NCI-H524 treated with DMSO at 0.1 percent for 48 hours (cell line): Measurements from ENCODE around the gene HRH1.
"Not testable (repeated sequence)": the region's sequence is repeated elsewhere in the genome, so short reads cannot be mapped to it uniquely, and the experiment has no call there.

Experiments
- DNase-seq: peaks from one replicate; lab custom pipeline; 2025; lab: John Stamatoyannopoulos, UW

The HRH1 gene

DNA sequence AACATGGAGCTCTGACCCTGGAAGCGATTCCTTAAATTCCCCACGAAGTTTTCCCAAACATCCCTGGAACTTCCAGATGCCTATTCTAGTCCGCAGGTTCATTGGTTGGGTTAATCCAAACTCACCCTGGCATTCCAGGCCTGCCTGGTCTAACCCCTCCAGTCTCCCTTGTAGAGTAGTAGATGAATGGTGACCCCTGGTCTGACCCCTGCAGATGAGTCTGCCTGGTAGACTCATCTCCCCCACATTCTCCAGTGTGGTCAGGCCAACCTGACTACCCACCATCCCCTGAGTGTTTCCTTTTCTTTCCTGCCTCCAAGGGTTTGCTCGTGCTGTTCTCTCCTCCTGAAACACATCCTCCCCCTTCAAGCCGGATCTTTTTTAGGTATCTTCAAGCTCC lies 10.8 kb upstream of the HRH1 start:
- no peak for DNase-seq

DNA sequence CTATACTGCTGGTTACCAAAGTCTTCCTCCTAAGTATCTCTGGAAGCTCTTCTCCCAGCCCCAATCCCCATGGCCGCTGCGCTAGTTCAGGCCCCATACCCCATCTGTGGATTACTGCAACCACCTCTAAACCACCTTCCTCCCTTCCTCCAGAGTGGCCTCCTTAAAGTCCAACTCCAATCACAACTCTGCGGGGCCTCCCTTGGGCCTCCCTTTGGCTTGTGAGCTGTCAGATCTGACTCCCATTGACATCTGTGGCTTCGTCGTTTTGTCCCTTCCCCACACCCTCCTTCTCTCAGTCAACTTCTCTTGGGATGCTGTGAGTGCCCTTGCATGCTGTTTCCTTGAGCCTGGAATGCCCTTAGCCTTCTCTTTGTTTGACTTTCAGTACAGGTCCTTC lies 9.3 kb upstream of the HRH1 start:
- DNase-seq: no peak

DNA sequence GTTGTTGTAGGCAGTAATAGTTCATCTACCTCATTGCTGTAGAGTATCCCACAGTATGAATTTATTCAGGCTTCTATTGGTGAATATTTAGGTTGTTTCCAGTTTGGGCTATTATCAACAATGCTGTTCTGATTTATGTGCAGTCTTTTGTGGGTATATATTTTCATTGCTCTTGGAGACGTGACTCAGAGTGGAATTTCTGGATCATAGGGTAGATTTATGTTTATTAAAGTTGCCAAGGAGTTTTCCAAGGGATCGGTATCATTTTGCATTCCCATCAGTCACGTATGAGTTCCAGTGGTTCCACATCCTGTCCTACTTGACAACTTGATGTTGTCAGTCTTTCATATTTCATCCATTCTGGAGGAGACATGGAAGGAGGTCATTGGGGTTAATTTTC lies 8.4 kb upstream of the HRH1 start:
- no peak for DNase-seq

DNA sequence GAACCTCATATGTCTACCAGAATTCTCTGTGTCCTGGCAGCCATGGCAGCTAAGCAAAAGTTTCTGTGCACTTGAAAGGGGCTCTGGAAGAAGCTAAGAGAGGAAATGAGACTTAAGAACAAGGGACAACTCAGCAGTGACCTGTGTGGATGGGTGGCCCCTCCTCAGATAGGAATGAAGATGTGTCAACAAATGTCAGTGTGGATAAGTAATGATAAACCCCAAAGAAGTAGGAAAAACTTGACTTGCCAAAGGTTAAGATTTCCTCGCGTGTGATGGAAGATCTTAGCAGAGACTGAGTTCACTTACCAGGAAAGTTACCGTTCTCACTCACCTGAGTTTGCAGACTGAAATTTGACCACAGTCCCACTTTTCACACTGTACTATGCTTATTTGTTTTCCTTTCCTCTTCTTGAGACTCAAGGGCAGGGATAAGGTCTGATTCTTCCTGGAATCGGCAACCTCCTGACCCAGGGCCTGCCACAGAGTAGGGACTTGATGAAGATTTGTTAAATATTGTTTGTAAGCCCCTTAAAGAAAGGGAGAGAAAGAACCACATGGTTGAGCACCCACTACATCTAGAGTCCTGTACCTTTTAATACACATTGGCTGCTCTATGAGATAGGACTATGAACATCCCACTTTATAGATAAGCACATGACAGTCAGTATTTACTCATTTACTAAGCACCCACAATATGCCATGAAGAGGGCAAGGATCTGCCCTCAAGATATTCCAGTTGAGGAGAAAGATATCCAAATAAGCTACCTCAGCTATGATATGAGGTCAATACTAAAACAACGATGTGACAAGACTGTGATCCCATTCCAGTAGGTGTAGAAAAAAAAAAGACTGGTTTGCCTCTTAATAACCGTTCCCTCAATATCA lies 7.3 kb upstream of the HRH1 start:
- DNase-seq: no peak

DNA sequence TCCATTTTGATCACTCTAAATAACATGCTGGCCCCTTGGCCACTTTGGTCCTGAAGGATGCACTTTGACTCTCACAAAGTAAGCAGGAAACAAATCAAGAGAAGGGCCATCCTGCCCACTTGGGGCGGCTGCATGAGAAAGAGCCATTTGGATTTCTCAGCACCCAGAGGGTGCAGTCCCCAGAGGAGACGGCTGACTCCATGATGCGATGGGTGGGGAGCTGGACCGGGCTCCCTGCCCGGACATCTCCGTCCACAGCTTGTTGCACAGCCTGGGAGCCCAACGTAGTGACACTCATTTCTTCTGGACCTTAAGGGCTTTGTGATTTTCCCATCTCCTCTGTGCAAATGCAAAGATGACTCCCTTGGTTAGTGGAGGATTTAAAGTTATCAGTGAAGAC lies 4.0 kb upstream of the HRH1 start:
- DNase-seq: no peak

DNA sequence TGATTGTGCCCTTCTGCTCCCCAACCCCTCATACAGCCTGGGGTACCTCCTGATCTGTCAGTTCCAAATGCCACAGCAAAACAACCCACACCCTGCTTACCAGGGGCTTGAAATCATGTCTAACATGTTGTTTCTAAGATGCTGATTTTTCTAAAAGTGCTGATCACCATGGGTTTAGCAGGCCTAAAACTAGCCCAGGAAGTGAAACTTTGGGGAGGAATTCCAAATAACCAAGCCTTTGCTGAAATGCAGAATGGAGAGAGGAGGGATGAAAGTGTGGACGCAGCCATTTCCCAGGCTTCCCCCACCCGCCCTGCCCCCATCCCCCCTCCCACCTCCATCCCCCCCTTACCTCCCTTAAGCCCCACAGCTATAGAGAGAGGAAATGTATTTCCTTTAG lies 2.0 kb upstream of the HRH1 start:
- no peak for DNase-seq

DNA sequence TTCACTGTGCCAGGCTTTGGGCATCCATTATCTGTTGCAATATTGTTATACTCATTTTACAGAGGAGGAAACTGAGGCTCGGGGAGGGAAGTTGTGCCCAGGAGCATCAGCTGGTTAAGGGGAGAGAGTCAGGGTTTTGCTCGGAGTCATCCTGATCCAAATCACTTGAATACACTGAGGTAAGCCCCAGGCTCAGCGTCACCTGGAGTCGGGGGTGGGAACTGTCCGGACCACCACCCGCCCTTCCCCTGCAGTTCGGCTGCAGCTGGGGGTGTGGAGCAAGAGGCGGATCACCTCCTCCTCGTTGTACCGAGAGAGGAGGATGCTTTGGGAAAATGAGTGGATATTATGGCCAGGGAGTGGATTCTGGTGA lies 646 bp downstream of the HRH1 start:
- DNase-seq: no peak

DNA sequence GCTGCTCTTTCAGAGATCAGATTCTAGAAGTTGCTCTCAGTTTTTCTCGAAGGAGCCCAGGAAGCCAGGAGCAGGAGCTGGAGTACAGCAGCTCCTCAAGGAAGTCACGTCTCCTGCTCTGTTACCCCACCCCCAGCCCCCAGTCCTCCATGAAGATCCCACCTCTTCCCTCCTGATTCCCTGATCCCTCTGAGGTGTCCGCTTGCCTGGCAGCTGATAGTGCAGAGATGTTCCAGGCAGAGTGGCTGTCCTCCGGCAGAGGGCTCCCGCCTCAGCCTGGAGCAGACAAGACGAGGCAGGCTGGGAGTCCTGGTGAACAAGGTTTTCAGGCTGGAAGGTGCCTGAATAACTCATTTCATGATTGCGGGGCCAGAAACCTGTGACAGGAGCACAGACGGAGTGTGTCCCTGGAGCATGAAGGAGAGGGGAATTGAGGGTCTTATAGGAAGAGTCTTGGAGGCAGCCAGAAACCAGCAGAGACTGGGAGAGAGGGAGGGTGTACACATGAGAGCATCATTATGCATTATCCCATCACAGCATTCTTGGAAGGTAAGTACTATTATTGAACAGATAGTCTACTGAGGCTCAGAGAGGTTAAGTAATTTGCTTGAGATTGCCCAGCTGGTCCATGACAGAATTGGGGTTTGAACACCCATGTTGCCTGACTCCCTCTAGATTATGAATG lies 1.2 kb downstream of the HRH1 start:
- DNase-seq: peak; percentile 18

DNA sequence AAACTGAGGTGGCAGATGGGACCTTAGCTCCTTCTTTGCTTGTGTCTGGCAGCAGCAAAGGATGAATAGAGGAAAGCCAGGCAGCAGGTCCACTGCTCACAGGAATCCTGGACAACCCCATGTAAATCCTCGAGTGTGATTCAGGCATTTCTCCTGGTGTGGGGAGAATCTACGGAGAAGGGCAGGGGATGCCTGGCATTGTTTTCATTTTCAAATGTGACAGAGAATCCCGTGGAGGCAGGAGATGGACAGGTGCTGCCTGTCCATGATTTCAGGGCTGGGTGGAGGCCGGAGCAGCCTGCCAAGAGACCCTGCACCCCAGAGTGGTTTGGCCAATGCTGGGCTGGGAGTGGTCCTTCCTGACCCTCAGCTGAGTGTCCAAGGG lies 1.7 kb downstream of the HRH1 start:
- DNase-seq: no peak

DNA sequence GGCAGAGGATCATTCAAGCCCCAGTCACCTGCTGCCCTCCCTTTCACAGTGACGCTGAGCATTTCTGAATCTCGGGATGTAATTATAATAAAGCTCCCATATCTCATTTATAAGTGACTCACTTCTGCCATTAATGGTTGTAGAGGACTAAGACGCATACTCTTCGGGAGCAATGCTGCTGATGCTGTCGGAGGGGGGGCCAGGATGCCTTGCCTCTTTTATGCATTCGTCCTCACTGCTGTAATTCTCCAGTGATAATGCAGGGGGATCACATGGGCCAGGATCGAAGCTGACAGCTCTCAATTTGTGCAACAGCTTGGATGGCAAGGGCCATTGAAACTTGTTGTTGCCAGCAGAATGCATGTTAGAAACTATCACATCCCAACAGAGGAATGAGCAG lies 3.1 kb downstream of the HRH1 start:
- no peak for DNase-seq

DNA sequence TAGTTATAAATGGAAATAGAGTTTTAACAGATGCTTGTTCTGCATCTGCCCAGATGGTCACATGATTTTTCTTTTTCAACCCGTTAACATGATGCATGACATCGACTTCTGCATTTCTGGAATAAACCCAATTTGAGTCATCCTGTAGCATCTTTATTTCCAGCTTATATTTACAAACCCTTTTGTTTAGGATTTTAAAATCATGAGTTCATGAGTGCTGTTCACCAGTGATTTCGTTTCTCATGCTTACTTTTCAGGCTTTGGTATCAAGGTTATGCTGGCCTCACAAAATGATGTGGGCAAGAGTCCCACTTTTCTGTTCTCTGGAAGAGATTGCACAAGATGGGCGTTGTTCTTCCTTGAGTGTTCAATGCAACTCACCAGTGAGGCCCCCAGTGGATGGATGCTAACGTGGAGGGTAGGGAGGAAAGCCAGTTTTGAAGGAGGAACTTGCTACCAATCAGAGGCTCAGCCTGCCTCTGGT lies 5.2 kb downstream of the HRH1 start:
- no peak for DNase-seq

DNA sequence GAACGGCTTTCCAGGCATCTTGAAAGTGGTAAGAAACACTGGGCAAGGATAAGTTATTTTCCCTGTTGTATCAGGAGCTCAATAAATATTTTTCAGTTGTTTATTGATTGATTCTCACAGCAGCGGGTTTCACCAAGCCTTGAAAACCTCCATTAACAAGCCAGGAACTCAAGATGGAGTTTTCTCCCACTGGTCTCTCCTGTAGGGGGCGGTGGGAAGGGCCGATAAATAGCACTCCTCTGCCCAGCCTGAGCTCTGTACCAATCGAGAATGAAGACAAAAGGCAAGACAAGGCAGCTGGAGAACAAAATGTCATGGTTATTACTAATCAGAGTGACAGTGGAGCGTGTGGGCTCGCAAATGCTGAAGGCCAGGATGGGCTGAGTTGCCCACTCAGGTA lies 7.4 kb downstream of the HRH1 start:
- DNase-seq: no peak

DNA sequence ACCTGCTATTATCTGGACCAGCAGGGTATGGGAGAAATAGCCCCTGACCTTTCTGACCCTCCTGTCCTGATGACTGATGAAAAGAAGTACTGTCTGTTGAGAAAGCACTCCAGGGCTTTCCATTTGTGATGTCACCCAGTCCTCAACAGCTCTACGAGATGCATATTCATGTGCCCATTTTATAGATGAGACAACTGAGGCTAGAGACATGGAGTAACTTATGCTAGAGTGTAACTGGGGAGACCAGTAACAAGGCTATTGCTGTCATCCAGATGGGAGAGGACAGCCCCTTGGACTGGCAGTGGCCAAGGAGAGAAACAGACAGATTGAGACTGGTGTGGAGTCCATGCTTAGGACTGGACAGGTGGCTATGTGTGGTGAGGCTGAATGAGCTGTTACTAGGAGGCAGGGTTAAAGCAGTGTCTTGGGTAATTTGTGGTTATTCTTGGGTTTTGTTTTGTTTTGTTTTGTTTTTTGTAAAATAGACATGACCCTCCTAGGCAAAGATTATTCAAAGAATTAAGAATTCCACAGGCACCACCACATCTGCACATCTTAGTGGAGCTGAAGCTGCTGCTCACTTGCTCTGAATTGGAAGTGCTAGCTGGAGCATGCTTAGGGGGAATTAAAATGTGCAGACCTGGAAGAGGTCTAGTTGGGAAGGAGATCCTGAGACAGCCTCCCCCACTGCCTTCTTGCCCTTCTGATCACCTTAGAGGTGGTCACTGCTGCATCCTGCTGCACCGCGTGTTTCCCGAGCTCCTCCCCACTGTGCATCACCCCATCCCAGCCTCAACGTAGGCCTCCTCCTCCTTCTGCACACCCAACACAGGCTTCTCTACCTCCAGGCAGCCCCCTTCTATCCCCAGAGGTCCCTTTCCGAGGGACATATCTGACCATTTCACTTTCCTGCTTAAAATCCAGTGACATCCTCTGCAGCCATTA lies 8.4 kb downstream of the HRH1 start:
- DNase-seq: no peak

DNA sequence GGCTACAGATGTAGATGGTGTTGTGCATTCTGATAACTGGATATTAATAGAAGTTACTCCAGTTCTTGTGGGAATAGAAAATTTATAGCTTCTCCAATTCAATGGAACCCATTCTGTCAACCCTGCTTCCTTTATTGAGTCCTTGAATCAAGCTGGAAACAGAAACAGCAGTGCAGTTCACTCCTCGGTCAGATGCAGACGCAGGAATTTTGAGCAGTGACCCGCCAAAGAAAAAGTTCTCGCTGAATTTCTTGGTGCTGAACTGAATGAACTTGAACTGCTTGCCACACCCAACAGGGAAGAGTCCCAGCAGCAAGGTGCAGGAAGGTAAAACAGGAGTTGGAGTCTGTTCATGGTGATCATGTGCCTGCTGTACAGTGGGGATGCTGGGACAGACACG lies 10.3 kb downstream of the HRH1 start:
- DNase-seq: no peak

DNA sequence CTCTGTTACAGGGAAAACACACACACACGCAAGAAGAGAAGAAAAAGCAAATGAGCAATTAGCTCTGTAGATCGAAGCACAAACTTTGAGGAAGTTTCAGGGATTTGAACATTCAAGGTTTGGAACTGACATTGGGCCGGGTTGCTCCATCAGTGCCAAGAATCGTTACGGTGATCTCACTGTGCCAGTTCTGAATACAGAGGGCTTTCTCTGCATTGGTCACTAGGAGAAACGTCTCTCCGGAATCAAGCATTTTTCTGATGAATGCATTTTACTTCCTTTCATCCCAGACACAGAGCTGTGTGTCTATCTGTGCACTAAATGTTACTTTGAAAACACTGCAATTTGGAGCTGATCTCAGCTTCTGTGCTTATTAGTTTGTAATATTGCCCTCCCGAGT lies 11.2 kb downstream of the HRH1 start:
- no peak for DNase-seq

DNA sequence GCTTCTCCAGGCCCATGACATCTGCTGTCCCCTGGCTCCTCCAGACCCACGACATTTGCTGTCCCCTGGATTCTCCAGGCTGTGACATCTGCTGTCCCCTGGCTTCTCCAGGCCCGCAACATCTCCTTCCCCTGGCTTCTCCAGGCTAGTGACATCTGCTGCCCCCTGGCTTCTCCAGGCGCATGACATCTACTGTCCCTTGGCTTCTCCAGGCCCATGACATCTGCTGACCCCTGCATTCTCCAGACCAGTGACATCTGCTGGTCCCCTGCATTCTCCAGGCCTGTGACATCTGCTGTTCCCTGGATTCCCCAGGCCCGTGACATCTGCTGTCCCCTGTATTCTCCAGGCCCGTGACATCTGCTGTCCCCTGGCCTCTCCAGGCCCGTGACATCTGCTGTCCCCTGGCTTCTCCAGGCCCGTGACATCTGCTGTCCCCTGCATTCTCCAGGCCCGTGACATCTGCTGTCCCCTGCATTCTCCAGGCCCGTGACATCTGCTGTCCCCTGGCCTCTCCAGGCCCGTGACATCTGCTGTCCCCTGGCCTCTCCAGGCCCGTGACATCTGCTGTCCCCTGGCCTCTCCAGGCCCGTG lies 12.6 kb downstream of the HRH1 start:
- DNase-seq: not testable (repeated sequence)

DNA sequence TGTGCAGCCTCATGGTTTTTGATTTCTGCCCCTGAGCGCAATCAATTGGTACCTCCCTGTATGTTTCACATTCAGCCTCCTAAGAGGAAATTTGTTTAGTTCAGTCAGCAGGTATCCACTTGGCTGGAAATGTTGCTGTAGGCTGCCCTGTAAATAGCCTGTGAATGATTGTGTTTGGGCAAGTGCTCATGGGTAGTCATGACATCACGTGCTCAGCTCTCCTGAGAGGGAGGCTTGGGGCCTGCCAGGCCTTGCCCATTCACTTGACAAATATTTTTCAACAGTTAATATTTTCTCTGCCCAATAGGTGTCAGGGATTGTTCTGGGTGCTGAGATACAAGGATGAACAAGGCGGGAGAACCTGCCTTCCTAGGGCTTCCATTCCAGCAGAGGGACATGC lies 13.3 kb downstream of the HRH1 start:
- no peak for DNase-seq

DNA sequence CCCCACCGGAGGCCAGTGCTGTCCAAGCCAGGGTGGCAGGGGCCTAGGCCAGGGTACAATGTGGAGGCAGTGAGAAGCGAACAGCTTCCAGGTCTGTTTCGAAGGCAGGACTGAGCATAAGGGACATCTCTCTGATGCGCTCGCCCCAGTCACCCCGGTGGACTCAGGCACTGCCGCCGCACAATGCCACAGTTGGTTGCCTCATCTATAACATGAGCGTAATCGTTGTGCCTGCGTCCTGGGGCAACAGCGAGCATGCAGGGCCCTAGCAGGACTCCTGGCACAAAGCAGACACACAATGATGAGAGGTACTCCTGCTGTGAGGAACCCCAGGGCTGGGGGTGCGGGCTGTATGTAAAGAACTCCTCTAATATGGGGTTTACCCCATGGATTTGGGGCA lies 14.1 kb downstream of the HRH1 start:
- no peak for DNase-seq

DNA sequence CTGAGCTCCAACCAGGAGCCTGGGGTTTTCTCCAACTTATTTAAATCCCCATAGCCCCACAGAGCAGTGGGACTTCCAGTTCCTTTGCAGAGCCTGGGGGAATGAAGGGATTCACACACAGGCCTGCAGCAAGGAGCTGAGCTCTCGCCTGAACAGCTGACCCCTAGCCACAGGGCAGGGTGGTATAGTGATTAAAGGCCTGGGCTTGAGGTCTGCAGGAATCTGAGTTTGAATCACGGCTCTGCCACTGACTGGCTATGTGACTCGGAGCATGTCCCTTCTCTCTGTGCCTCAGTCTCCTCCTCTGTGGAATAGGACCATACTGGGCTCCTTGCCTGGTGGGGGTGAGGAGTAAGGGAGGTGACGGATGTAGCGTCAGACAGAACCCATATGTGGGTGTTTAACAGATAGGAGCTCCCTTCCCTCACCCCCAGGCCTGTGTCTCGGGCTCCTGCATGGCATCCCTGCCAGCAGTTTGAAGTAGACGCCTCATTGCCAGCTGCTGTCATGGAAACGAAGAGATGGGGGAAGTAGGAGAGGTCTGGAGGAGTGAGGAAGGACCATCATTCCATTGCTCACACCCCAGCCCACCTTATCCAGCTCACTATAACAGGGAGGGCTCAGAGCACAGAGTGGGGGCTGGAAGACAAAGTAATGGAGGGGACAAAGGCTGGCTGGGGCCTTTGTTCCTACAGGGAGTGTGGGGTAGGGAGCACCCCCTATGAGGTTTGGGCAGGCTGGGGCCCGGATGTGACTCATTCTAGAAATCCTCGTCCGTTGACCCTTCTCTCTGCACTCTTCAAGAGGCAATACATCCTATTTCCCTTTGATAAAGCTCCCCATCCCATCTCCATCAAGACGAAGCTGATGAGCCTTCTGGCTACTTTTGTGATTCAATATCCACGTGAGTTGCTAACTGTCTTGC lies 14.8 kb downstream of the HRH1 start:
- no peak for DNase-seq

DNA sequence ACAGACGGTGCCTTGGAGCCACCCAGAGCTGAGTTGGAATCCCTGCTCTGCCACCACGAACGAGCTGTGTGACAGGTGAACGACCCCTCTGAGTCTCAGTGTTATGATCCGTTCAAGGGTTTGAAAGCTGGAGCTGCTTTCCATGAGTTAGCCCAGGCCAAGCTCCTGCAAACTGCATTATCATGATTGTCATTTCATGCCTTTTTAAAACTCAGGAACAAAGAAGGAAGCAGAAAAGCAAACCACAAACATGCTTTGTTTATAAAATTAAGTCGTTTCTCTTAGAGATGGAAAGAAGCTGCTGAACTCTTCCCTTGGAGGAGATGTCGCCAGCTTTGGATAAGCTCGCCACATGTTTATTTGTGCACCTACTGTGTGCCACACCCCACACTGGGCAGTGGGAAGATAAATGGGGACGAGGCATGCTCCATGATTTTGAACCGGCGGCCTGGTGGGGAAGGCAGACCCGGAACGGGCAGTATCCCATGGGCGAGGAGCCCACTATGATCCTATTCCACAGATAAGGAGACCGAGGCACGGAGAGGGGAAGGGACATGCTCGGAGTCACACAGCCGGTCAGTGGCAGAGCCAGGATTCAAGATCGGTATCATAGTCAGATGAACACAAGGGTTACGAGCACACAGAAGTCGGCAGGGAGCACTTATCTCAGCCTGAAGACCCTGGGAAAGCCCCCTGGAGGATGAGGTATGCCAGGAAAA lies 15.9 kb downstream of the HRH1 start:
- no peak for DNase-seq
